Esophagus muscularis mucosa (tissue), 3 donors: Measurements from ENCODE around the gene F5.

ENCODE experiments used
- POLR2AphosphoS5 ChIP-seq, 2 donors: sonication (generic); formaldehyde crosslinking; IDR thresholded peaks; one replicate each; pipeline ENCODE4 v1.6.1; 2017; ENCODE audit warnings: antibody characterized with exemption in 2 of 2
- TF ChIP-seq, protein P1 (sequence below), 3 experiments: fragments of 200-600 bp in 2 of 3; fragments of 450-650 bp in 1 of 3; sonication (generic) in 2 of 3; IDR thresholded peaks; one replicate each; pipeline ENCODE4 v1.5.1; 2017 to 2019; ENCODE audit warnings: antibody characterized with exemption in 3 of 3, mild to moderate bottlenecking in 2 of 3, moderate library complexity in 1 of 3

DNA sequence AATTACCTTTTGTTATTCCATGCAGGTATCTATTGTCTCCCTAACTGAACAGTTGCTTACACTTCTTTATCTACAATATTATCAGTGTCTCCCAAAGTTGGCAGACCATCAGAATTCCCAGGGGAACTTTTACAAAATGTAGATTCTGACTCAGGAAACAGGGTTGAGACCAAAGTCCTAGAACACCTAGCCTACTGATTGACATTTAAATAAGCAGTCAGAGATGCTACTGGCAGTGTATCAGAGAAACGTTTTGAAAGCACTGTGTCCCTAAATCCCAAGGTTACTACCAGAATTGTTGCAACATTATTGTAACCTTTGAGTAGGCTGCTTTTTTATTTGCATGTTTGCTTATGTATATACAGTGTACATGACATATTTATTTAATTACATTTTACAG lies 1.8 kb upstream of the F5 start:
- TF ChIP-seq, protein P1, sequence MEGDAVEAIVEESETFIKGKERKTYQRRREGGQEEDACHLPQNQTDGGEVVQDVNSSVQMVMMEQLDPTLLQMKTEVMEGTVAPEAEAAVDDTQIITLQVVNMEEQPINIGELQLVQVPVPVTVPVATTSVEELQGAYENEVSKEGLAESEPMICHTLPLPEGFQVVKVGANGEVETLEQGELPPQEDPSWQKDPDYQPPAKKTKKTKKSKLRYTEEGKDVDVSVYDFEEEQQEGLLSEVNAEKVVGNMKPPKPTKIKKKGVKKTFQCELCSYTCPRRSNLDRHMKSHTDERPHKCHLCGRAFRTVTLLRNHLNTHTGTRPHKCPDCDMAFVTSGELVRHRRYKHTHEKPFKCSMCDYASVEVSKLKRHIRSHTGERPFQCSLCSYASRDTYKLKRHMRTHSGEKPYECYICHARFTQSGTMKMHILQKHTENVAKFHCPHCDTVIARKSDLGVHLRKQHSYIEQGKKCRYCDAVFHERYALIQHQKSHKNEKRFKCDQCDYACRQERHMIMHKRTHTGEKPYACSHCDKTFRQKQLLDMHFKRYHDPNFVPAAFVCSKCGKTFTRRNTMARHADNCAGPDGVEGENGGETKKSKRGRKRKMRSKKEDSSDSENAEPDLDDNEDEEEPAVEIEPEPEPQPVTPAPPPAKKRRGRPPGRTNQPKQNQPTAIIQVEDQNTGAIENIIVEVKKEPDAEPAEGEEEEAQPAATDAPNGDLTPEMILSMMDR (IDR thresholded peaks at IDR 0.05): no peak
- no peak for TF ChIP-seq POLR2AphosphoS5 (IDR thresholded peaks at IDR 0.05)
